Body of pancreas (tissue), 4 donors: ENCODE measurements around the gene TRAFD1.

ENCODE experiments used
- POLR2A ChIP-seq, 3 donors: fragments of 450-650 bp; IDR thresholded peaks; one replicate each; pipeline ENCODE4 v1.6.1; 2016; ENCODE audit warnings: antibody characterized with exemption in 3 of 3, mild to moderate bottlenecking in 2 of 3
- TF ChIP-seq, protein P1 (sequence below), 7 experiments: fragments of 450-650 bp in 4 of 7; fragments of 200-600 bp in 3 of 7; sonication (generic) in 3 of 7; IDR thresholded peaks; one replicate each; pipeline ENCODE4 v1.5.1; 2016 to 2019; ENCODE audit warnings: antibody characterized with exemption in 7 of 7

DNA sequence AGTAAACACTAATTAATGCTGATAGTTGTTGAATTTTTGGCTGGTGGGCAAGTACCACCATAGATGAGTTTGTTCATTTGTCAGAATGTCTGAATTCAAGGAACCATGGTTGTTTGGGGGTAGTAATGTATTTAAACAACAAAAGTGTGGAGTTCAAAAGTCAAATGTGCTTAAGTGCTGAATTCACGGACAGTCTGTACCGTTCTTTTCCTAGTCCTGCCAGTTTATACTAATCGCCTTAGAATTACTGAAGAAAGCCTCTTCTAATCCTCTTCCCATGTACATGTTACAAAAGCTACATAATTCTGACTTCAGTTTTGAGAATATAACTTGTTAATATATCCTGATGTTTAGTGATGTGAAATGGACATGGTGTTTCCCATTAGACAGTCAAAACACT is 19.5 kb upstream of the TRAFD1 start:
- TF ChIP-seq, protein P1, sequence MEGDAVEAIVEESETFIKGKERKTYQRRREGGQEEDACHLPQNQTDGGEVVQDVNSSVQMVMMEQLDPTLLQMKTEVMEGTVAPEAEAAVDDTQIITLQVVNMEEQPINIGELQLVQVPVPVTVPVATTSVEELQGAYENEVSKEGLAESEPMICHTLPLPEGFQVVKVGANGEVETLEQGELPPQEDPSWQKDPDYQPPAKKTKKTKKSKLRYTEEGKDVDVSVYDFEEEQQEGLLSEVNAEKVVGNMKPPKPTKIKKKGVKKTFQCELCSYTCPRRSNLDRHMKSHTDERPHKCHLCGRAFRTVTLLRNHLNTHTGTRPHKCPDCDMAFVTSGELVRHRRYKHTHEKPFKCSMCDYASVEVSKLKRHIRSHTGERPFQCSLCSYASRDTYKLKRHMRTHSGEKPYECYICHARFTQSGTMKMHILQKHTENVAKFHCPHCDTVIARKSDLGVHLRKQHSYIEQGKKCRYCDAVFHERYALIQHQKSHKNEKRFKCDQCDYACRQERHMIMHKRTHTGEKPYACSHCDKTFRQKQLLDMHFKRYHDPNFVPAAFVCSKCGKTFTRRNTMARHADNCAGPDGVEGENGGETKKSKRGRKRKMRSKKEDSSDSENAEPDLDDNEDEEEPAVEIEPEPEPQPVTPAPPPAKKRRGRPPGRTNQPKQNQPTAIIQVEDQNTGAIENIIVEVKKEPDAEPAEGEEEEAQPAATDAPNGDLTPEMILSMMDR (IDR thresholded peaks at IDR 0.05), result no peak
- TF ChIP-seq POLR2A (IDR thresholded peaks at IDR 0.05), result no peak
